Prostate gland (tissue), 2 donors: ENCODE data around the gene ADAMTSL2. TPM values are rescaled to one million over a fixed set of nuclear protein-coding genes. Genes with fewer than 3 reads are reported as not detected.

ENCODE experiments used
- DNase-seq: peaks from one replicate; pipeline ENCODE4 v3.0.0-alpha.2; 2019; ENCODE audit warnings: low spot score
- H3K27ac ChIP-seq, 2 donors: fragments of 200-600 bp; sonication (generic); 2 replicates each; pipeline ENCODE4 v1.5.1; 2017 to 2019
- H3K27me3 ChIP-seq: fragments of 200-600 bp; sonication (generic); replicated peaks from 2 replicates; pipeline ENCODE4 v1.5.1; 2019; ENCODE audit not compliant: insufficient read depth
- H3K36me3 ChIP-seq, 2 donors: fragments of 200-600 bp; sonication (generic); 1 replicate in 1 of 2; 2 replicates in 1 of 2; pipeline versions ENCODE4 v1.5.1 to v1.8.1; 2017 to 2019
- H3K4me1 ChIP-seq: fragments of 200-600 bp; sonication (generic); replicated peaks from 2 replicates; pipeline ENCODE4 v1.5.1; 2019
- H3K4me3 ChIP-seq, 2 donors: fragments of 200-600 bp; sonication (generic); 2 replicates each; pipeline ENCODE4 v1.5.1; 2017 to 2019
- H3K9me3 ChIP-seq: fragments of 200-600 bp; sonication (generic); 2 replicates; pipeline ENCODE4 v1.5.1; 2017
- CTCF ChIP-seq, 4 experiments: fragments of 200-600 bp in 2 of 4; fragments of 450-650 bp in 2 of 4; sonication (generic) in 2 of 4; IDR thresholded peaks; 1 replicate in 3 of 4; 2 replicates in 1 of 4; pipeline ENCODE4 v1.5.1; 2016 to 2019; ENCODE audit warnings: antibody characterized with exemption in 4 of 4, mild to moderate bottlenecking in 2 of 4, moderate library complexity in 2 of 4
- POLR2A ChIP-seq: fragments of 450-650 bp; IDR thresholded peaks from one replicate; pipeline ENCODE4 v1.6.1; 2016; ENCODE audit warnings: antibody characterized with exemption, mild to moderate bottlenecking
- POLR2AphosphoS5 ChIP-seq: sonication (generic); formaldehyde crosslinking; IDR thresholded peaks from one replicate; pipeline ENCODE4 v1.6.1; 2017; ENCODE audit warnings: antibody characterized with exemption
- WGBS: methylation state at CpG from one replicate; pipeline ENCODE4 v1.1.5; 2018; 5-methylcytosine and 5-hydroxymethylcytosine counted together
- intact Hi-C: fragments of 100-400 bp; cut with DNase I; formaldehyde crosslinking; loops from one replicate; pipeline ENCODE4 v1.14.2; 2022
- total RNA-seq, 2 donors: library from RNA; depleted of rRNA; stranded (reverse); fragments of >200 nt; gene quantifications; one replicate each; pipeline ENCODE4 v1.1.0, GENCODE V29; 2016

The ADAMTSL2 gene
- total RNA-seq, 2 donors from 2014 or later = 1.6 to 11.6 TPM

GRCh38 chr9:133553123-133553522 is 18.6 kb downstream of the ADAMTSL2 start:
- no peak overlapping the region for H3K27ac ChIP-seq
- H3K27me3 ChIP-seq = no peaks in the 10 kb centered on the region
- TF ChIP-seq POLR2A (no peak), POLR2AphosphoS5 (no peak), CTCF (IDR thresholded peaks at IDR 0.05) (no peak)
- 92% methylated on average over 10 of the region's 10 CpGs for WGBS
- H3K36me3 ChIP-seq = no peaks in the 10 kb centered on the region
- no peaks in the 10 kb centered on the region for H3K9me3 ChIP-seq
- no peak overlapping the region for H3K4me3 ChIP-seq
- intact Hi-C loops = no loop called here
- H3K4me1 ChIP-seq = no peaks in the 10 kb centered on the region
- no peak for DNase-seq

GRCh38 chr9:133553973-133554713 is 19.6 kb downstream of the ADAMTSL2 start:
- Histone ChIP-seq H3K9me3 (no peaks in the 10 kb centered on the region), H3K36me3 (no peaks in the 10 kb centered on the region), H3K4me1 (no peaks in the 10 kb centered on the region), H3K27ac (no peak overlapping the region), H3K27me3 (no peaks in the 10 kb centered on the region), H3K4me3 (no peak overlapping the region)
- WGBS = 88% methylated on average over 31 of the region's 31 CpGs
- TF ChIP-seq POLR2AphosphoS5 (no peak), CTCF (IDR thresholded peaks at IDR 0.05) (no peak), POLR2A (no peak)
- intact Hi-C loops = no loop called here
- DNase-seq = no peak

GRCh38 chr9:133554729-133555128 is 20.2 kb downstream of the ADAMTSL2 start:
- intact Hi-C loops = no loop called here
- TF ChIP-seq POLR2A = no peak
- TF ChIP-seq CTCF (IDR thresholded peaks at IDR 0.05) = no peak
- TF ChIP-seq POLR2AphosphoS5 = no peak
- H3K4me1 ChIP-seq = no peaks in the 10 kb centered on the region
- no peaks in the 10 kb centered on the region for H3K9me3 ChIP-seq
- no peak for DNase-seq
- H3K27me3 ChIP-seq = no peaks in the 10 kb centered on the region
- H3K27ac ChIP-seq = no peak overlapping the region
- no peak overlapping the region for H3K4me3 ChIP-seq
- WGBS = 94% methylated on average over 8 of the region's 8 CpGs
- no peaks in the 10 kb centered on the region for H3K36me3 ChIP-seq

- 85% methylated on average over 5 of the region's 5 CpGs for WGBS
- no peaks in the 10 kb centered on the region for H3K36me3 ChIP-seq
- no peak for TF ChIP-seq POLR2A
- TF ChIP-seq CTCF (IDR thresholded peaks at IDR 0.05) = no peak
- TF ChIP-seq POLR2AphosphoS5 = no peak
- no peaks in the 10 kb centered on the region for H3K9me3 ChIP-seq
- H3K4me1 ChIP-seq = no peaks in the 10 kb centered on the region
- no peak for DNase-seq
- no peak overlapping the region for H3K27ac ChIP-seq
- H3K4me3 ChIP-seq = no peak overlapping the region
- H3K27me3 ChIP-seq = no peaks in the 10 kb centered on the region
- intact Hi-C loops = no loop called here
Measured at GRCh38 chr9:133556354-133556753, 21.9 kb downstream of the ADAMTSL2 start.

GRCh38 chr9:133557581-133557980 is 23.1 kb downstream of the ADAMTSL2 start:
- 97% methylated on average over 9 of the region's 9 CpGs for WGBS
- Histone ChIP-seq H3K27ac (peak overlapping the region; percentile 40 to 55), H3K36me3 (no peaks in the 10 kb centered on the region), H3K27me3 (no peaks in the 10 kb centered on the region), H3K4me1 (no peaks in the 10 kb centered on the region), H3K4me3 (no peak overlapping the region), H3K9me3 (no peaks in the 10 kb centered on the region)
- no peak for DNase-seq
- intact Hi-C loops = no loop called here
- TF ChIP-seq CTCF (IDR thresholded peaks at IDR 0.05) = no peak
- TF ChIP-seq POLR2AphosphoS5 = no peak
- TF ChIP-seq POLR2A = no peak
